ENCODE results near the gene ARHGAP28. TPM values are rescaled to one million over a fixed set of nuclear protein-coding genes. Genes with fewer than 3 reads are reported as not detected.

ARHGAP28 gene
- total and polyA plus RNA-seq, 4 experiments from 2014 or later = not detected

DNA sequence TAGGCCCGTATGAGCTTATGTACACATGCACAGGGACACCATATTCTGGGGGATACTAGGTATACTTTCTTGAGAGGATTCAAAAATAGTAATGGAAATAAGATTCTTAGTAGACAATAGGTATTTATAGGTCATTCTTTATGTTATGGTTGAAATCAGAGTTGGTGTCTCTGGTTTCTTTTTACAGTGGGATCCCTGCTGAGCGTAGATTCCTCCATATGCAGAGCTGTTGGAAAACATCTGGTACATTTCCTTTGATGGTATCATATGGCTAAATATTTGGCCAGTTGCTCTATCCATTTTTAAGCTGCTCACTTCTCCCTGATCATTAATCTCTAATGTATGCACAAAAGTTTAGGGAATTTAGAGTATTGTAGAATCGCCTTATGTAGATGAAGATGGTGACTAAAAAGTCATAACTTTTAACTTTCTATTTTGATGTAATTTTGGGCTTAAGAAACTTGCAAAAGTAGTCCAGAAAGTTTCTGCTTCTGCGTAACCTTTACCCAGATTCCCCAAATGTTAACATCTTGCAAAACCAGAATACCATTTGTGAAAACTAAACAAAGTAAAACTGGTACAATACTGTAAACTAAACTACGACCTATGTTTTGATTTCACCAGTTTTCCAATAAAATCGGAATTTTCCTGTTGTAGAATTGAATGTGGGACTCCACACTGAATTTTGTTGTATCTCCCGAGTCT, 5.4 kb downstream of the ARHGAP28 start:
- intact Hi-C loops (cut with micrococcal nuclease) = no loop called here
- peaks cover 0 to 1% of the 10 kb centered on the region in 2 donors for H3K27me3 Mint-ChIP-seq
- H3K4me1 Mint-ChIP-seq = peaks cover 0 to 3% (median 1%) of the 10 kb centered on the region in 4 donors
- ChIA-PET CTCF (ENCODE audit: partially characterized antibody) (no interaction called here), POLR2A (ENCODE audit: partially characterized antibody) (no interaction called here)
- H3K9me3 Mint-ChIP-seq = peaks cover 0 to 6% (median 0%) of the 10 kb centered on the region in 8 donors
- Histone ChIP-seq H3K27ac (ENCODE audit: low read depth, low read length) (no peak overlapping the region), H3K9me3 (ENCODE audit: control insufficient read depth in 1 of 2, low read length in 2 of 2) (no peaks in the 10 kb centered on the region), H3K27me3 (ENCODE audit: insufficient read depth, low read length) (no peaks in the 10 kb centered on the region), H3K4me3 (ENCODE audit: low read length in 2 of 2) (no peak overlapping the region), H3K36me3 (ENCODE audit: insufficient read depth, low read length) (no peaks in the 10 kb centered on the region), H3K4me1 (ENCODE audit: insufficient read depth, low read length) (no peaks in the 10 kb centered on the region)
- H3K36me3 Mint-ChIP-seq = no peaks in the 10 kb centered on the region
- no peak overlapping the region for H3K27ac Mint-ChIP-seq
- no peak for DNase-seq
- no peak overlapping the region for H3K4me3 Mint-ChIP-seq

DNA sequence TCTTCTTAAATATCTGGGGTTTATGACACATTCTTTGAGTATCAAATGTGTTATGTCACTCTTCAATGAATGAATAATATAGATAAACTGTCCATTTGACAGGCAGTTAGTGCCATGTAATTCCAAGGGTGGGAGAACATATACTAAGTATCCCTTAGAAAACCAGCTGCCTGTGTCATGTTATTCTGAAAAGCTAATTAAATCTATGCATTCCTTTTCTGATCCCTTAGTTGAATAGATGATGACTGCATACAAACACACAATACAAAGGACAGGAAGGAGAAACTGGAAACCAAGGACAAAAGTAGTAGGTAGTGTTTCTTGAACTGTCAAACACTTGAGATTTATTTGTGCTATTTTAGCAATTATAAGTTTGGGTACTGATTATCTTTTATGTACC, 8.3 kb downstream of the ARHGAP28 start:
- Mint-ChIP-seq H3K4me1 (no peaks in the 10 kb centered on the region), H3K27me3 (no peaks in the 10 kb centered on the region), H3K4me3 (no peak overlapping the region), H3K27ac (no peak overlapping the region), H3K36me3 (no peaks in the 10 kb centered on the region), H3K9me3 (peaks cover 0 to 10% (median 3%) of the 10 kb centered on the region in 8 donors)
- ChIA-PET CTCF (ENCODE audit: partially characterized antibody) (no interaction called here), POLR2A (ENCODE audit: partially characterized antibody) (no interaction called here)
- H3K36me3 ChIP-seq (ENCODE audit: insufficient read depth, low read length) = no peaks in the 10 kb centered on the region
- intact Hi-C loops (cut with micrococcal nuclease) = no loop called here
- no peak overlapping the region for H3K27ac ChIP-seq (ENCODE audit: low read depth, low read length)
- no peaks in the 10 kb centered on the region for H3K27me3 ChIP-seq (ENCODE audit: insufficient read depth, low read length)
- H3K9me3 ChIP-seq (ENCODE audit: control insufficient read depth in 1 of 2, low read length in 2 of 2) = no peaks in the 10 kb centered on the region
- no peak for DNase-seq
- H3K4me1 ChIP-seq (ENCODE audit: insufficient read depth, low read length) = no peaks in the 10 kb centered on the region
- H3K4me3 ChIP-seq (ENCODE audit: low read length in 2 of 2) = no peak overlapping the region

DNA sequence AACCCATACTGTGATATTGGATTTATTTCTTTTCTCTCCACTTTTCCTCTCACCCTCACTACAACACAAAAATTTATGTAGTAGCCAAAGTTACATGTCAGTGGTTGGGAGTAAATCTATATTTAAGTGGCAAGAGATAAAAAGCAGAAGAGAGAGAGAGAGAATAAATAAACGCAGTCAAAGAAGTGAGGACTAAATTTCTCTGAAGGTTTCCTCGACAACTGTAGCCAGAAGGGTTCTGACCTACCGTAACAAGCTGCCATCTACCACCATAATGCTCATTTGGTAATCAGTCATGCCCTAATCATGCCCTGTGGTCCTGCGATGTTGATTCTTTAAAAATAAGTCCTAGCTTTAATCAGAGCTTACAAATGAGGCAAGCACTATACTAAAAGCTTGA, 9.1 kb downstream of the ARHGAP28 start:
- Histone ChIP-seq H3K4me1 (ENCODE audit: insufficient read depth, low read length) (no peaks in the 10 kb centered on the region), H3K4me3 (ENCODE audit: low read length in 2 of 2) (no peak overlapping the region), H3K36me3 (ENCODE audit: insufficient read depth, low read length) (no peaks in the 10 kb centered on the region), H3K27me3 (ENCODE audit: insufficient read depth, low read length) (no peaks in the 10 kb centered on the region), H3K27ac (ENCODE audit: low read depth, low read length) (no peak overlapping the region), H3K9me3 (ENCODE audit: control insufficient read depth in 1 of 2, low read length in 2 of 2) (no peaks in the 10 kb centered on the region)
- POLR2A ChIA-PET (ENCODE audit: partially characterized antibody) = no interaction called here
- DNase-seq = no peak
- intact Hi-C loops (cut with micrococcal nuclease) = no loop called here
- H3K4me3 Mint-ChIP-seq = no peak overlapping the region
- no peak overlapping the region for H3K27ac Mint-ChIP-seq
- CTCF ChIA-PET (ENCODE audit: partially characterized antibody) = no interaction called here
- H3K4me1 Mint-ChIP-seq = no peaks in the 10 kb centered on the region
- H3K9me3 Mint-ChIP-seq = peaks cover 0 to 10% (median 3%) of the 10 kb centered on the region in 8 donors
- H3K27me3 Mint-ChIP-seq = no peaks in the 10 kb centered on the region
- no peaks in the 10 kb centered on the region for H3K36me3 Mint-ChIP-seq

DNA sequence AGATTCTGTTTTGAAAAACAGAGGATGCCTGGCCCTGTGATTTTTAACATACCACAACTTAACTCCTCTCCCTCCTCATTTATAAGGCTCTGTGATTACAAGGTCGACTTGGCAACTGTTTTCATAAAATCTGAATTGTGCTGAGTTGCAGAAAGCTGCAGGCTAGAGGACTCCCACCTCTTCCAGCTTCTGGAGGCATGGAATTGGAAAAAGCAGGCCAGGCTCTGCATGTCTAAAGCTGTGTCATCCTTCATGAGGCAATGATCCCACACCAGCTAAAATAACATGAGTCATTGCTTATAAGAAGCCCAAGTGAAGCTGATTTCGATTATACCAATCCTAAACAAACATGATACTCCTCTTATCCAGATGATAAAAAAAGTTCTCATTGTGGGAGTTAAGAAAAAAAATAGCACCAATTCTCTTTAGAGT, 11.7 kb downstream of the ARHGAP28 start:
- Mint-ChIP-seq H3K27me3 (no peaks in the 10 kb centered on the region), H3K36me3 (no peaks in the 10 kb centered on the region), H3K4me3 (no peak overlapping the region), H3K27ac (no peak overlapping the region), H3K9me3 (peaks cover 0 to 10% (median 3%) of the 10 kb centered on the region in 8 donors), H3K4me1 (no peaks in the 10 kb centered on the region)
- ChIA-PET POLR2A (ENCODE audit: partially characterized antibody) (no interaction called here), CTCF (ENCODE audit: partially characterized antibody) (no interaction called here)
- Histone ChIP-seq H3K27me3 (ENCODE audit: insufficient read depth, low read length) (no peaks in the 10 kb centered on the region), H3K27ac (ENCODE audit: low read depth, low read length) (no peak overlapping the region), H3K9me3 (ENCODE audit: control insufficient read depth in 1 of 2, low read length in 2 of 2) (no peaks in the 10 kb centered on the region), H3K36me3 (ENCODE audit: insufficient read depth, low read length) (no peaks in the 10 kb centered on the region), H3K4me1 (ENCODE audit: insufficient read depth, low read length) (no peaks in the 10 kb centered on the region), H3K4me3 (ENCODE audit: low read length in 2 of 2) (no peak overlapping the region)
- DNase-seq = no peak
- intact Hi-C loops (cut with micrococcal nuclease) = no loop called here

DNA sequence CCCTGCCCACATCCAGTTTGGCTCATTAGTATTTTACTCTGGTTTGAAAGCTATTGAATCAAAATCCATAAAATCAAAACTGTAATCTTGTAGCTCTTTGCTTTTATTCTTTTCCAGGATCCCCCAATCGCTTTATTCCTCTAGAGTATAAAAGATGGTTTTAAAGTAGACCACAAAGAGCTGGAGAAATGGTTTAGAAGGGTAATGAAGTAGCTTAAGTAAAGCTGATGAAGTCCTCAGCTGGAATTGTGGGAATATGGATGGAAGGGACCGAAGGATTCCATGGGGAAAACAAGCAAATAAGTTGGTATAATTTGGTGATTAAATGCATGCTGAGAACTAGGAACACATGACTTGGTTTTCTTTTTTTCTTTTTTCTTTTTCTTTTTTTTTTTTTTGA, 12.3 kb downstream of the ARHGAP28 start:
- no peak for DNase-seq
- intact Hi-C loops (cut with micrococcal nuclease) = no loop called here
- CTCF ChIA-PET (ENCODE audit: partially characterized antibody) = no interaction called here

DNA sequence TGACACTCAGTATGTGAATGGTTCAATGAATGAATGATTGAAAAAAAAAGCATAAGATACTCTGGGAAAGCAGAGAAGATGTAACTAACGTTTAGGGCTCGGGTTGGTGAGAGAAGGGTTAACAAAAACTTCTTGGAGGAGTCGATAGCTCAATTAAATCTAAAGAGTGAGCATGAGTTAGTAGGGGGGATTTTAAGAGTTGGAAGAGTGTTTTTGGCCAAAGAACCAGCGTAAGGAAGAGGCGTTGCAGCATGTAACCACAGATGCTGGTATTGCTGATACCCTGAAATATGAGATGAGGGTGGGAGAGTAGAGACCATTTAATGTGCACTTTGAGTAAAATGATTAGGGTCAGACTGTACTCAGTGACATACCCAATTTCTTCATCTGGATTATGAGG, 14.5 kb downstream of the ARHGAP28 start:
- no peak overlapping the region for H3K4me3 ChIP-seq (ENCODE audit: low read length in 2 of 2)
- H3K27ac ChIP-seq (ENCODE audit: low read depth, low read length) = no peak overlapping the region
- no peaks in the 10 kb centered on the region for H3K9me3 ChIP-seq (ENCODE audit: control insufficient read depth in 1 of 2, low read length in 2 of 2)
- no peaks in the 10 kb centered on the region for H3K4me1 ChIP-seq (ENCODE audit: insufficient read depth, low read length)
- no peak overlapping the region for H3K27ac Mint-ChIP-seq
- intact Hi-C loops (cut with micrococcal nuclease) = no loop called here
- H3K27me3 Mint-ChIP-seq = no peaks in the 10 kb centered on the region
- ChIA-PET POLR2A (ENCODE audit: partially characterized antibody) (no interaction called here), CTCF (ENCODE audit: partially characterized antibody) (no interaction called here)
- no peak overlapping the region for H3K4me3 Mint-ChIP-seq
- DNase-seq = no peak
- H3K9me3 Mint-ChIP-seq = peaks cover 2 to 16% (median 7%) of the 10 kb centered on the region in 8 donors
- H3K36me3 ChIP-seq (ENCODE audit: insufficient read depth, low read length) = no peaks in the 10 kb centered on the region
- no peaks in the 10 kb centered on the region for H3K36me3 Mint-ChIP-seq
- H3K4me1 Mint-ChIP-seq = no peaks in the 10 kb centered on the region
- H3K27me3 ChIP-seq (ENCODE audit: insufficient read depth, low read length) = no peaks in the 10 kb centered on the region

More for the DNA sequence above, 12.3 kb downstream of the ARHGAP28 start:
- POLR2A ChIA-PET (ENCODE audit: partially characterized antibody) = no interaction called here
- H3K9me3 Mint-ChIP-seq = peaks cover 0 to 10% (median 3%) of the 10 kb centered on the region in 8 donors
- no peaks in the 10 kb centered on the region for H3K4me1 Mint-ChIP-seq
- no peak overlapping the region for H3K4me3 ChIP-seq (ENCODE audit: low read length in 2 of 2)
- no peaks in the 10 kb centered on the region for H3K4me1 ChIP-seq (ENCODE audit: insufficient read depth, low read length)
- H3K27me3 ChIP-seq (ENCODE audit: insufficient read depth, low read length) = no peaks in the 10 kb centered on the region
- no peak overlapping the region for H3K4me3 Mint-ChIP-seq
- H3K27ac Mint-ChIP-seq = no peak overlapping the region
- H3K36me3 Mint-ChIP-seq = no peaks in the 10 kb centered on the region
- H3K9me3 ChIP-seq (ENCODE audit: control insufficient read depth in 1 of 2, low read length in 2 of 2) = no peaks in the 10 kb centered on the region
- H3K27ac ChIP-seq (ENCODE audit: low read depth, low read length) = no peak overlapping the region
- no peaks in the 10 kb centered on the region for H3K27me3 Mint-ChIP-seq
- no peaks in the 10 kb centered on the region for H3K36me3 ChIP-seq (ENCODE audit: insufficient read depth, low read length)

DNA sequence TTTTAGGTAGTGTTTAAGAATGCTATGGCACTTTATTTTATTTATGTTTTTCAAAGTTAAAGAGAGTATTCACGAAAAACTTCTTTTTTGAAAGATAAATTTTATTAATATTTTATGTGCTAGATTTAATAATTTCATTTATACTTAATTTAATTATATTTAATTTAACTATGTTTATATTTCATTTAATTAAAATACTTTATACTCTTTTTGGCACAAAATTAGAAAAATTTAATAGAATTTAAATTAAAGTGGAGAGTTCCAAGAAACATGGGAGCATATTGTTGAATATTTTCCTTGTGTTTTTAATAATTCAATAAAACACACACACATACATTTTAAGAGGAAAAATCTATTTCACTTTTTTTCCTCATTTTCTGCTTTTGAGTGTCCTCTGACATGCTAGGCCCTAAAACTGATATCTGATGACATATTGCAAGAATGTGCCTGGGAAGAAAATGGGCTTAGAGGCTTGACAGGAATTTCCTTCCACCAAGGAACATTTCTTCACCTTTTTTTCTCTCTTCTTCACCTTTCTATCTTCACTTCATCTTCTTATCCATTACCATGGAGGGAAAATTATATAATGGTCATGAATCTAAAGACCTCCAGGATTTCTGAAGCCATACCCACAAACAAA, 15.4 kb downstream of the ARHGAP28 start:
- no peaks in the 10 kb centered on the region for H3K27me3 Mint-ChIP-seq
- no peak overlapping the region for H3K27ac ChIP-seq (ENCODE audit: low read depth, low read length)
- no peaks in the 10 kb centered on the region for H3K9me3 ChIP-seq (ENCODE audit: control insufficient read depth in 1 of 2, low read length in 2 of 2)
- no peak overlapping the region for H3K27ac Mint-ChIP-seq
- ChIA-PET POLR2A (ENCODE audit: partially characterized antibody) (no interaction called here), CTCF (ENCODE audit: partially characterized antibody) (no interaction called here)
- intact Hi-C loops (cut with micrococcal nuclease) = no loop called here
- no peaks in the 10 kb centered on the region for H3K36me3 Mint-ChIP-seq
- H3K4me3 ChIP-seq (ENCODE audit: low read length in 2 of 2) = no peak overlapping the region
- DNase-seq = no peak
- H3K4me3 Mint-ChIP-seq = no peak overlapping the region
- H3K9me3 Mint-ChIP-seq = peaks cover 2 to 16% (median 8%) of the 10 kb centered on the region in 8 donors
- H3K36me3 ChIP-seq (ENCODE audit: insufficient read depth, low read length) = no peaks in the 10 kb centered on the region
- no peaks in the 10 kb centered on the region for H3K4me1 ChIP-seq (ENCODE audit: insufficient read depth, low read length)
- H3K27me3 ChIP-seq (ENCODE audit: insufficient read depth, low read length) = no peaks in the 10 kb centered on the region
- H3K4me1 Mint-ChIP-seq = no peaks in the 10 kb centered on the region
